K562 (cell line): ENCODE measurements around the gene EEF2K. TPM values are rescaled to one million over a fixed set of nuclear protein-coding genes. Genes with fewer than 3 reads are reported as not detected.

Experiments
- CBX2 ChIP-seq: fragments of 200-600 bp; sonication (generic); IDR thresholded peaks from one replicate; pipeline ENCODE4 v1.6.1; 2012; ENCODE audit warnings: mild to moderate bottlenecking, low read length, inconsistent platforms; ENCODE audit not compliant: insufficient read depth, poor library complexity, severe bottlenecking
- CCAR2 ChIP-seq: fragments of 200-400 bp; formaldehyde crosslinking; IDR thresholded peaks from 2 replicates; pipeline ENCODE4 v1.6.1; 2017; ENCODE audit warnings: mild to moderate bottlenecking, low read depth, low read length
- CEBPG ChIP-seq, 3 experiments: fragments of 200-800 bp in 1 of 3; sonication (Bioruptor generic) in 1 of 3; sonication (generic) in 1 of 3; formaldehyde crosslinking in 1 of 3; IDR thresholded peaks in 2 of 3; conservative IDR thresholded peaks in 1 of 3; 2 replicates each; pipeline versions ENCODE4 v1.6.1 to v1.8.0; 2016 to 2022; ENCODE audit warnings: missing compliant biosample characterization in 2 of 3, missing genetic modification characterization in 2 of 3, mild to moderate bottlenecking in 1 of 3, missing genetic modification reagents in 1 of 3
- CHD4 ChIP-seq: fragments of 200-600 bp; sonication (generic); IDR thresholded peaks from 3 replicates; pipeline ENCODE4 v1.6.1; 2012; ENCODE audit warnings: low read depth, mild to moderate bottlenecking, mixed read lengths, low read length, inconsistent platforms; ENCODE audit not compliant: insufficient read depth, insufficient replicate concordance, poor library complexity, severe bottlenecking
- GMEB1 ChIP-seq: fragments of 250-450 bp; sonication (Bioruptor Pico); IDR thresholded peaks from 2 replicates; pipeline ENCODE4 v1.4.0; 2020; ENCODE audit warnings: mild to moderate bottlenecking
- HIVEP1 ChIP-seq: fragments of 250-450 bp; sonication (Bioruptor Pico); IDR thresholded peaks from 2 replicates; pipeline ENCODE4 v1.4.0; 2020; ENCODE audit warnings: mild to moderate bottlenecking
- MED1 ChIP-seq: sonication (generic); formaldehyde crosslinking; IDR thresholded peaks from 2 replicates; pipeline ENCODE4 v1.8.1; 2023; ENCODE audit warnings: missing genetic modification reagents, borderline replicate concordance
- NCOA6 ChIP-seq: fragments of 450-650 bp; IDR thresholded peaks from 2 replicates; pipeline ENCODE4 v1.6.1; 2017; ENCODE audit warnings: mild to moderate bottlenecking
- RBM34 ChIP-seq: fragments of 200-400 bp; formaldehyde crosslinking; IDR thresholded peaks from 2 replicates; pipeline ENCODE4 v1.6.1; 2018; ENCODE audit warnings: low read length, borderline replicate concordance; ENCODE audit not compliant: insufficient read depth
- SP1 ChIP-seq: sonication (generic); formaldehyde crosslinking; IDR thresholded peaks from 2 replicates; pipeline ENCODE4 v1.8.1; 2022; ENCODE audit warnings: mild to moderate bottlenecking, missing genetic modification reagents
- SPI1 ChIP-seq: IDR thresholded peaks from 2 replicates; pipeline ENCODE4 v1.6.1; 2011; ENCODE audit warnings: low read depth, low read length, control low read depth, borderline replicate concordance
- TCF3 ChIP-seq: sonication (generic); formaldehyde crosslinking; IDR thresholded peaks from 2 replicates; pipeline ENCODE4 v1.4.0; 2020; ENCODE audit warnings: mild to moderate bottlenecking, missing genetic modification reagents
- TFE3 ChIP-seq: fragments of 450-650 bp; formaldehyde crosslinking; IDR thresholded peaks from 2 replicates; pipeline ENCODE4 v1.4.0; 2020; ENCODE audit warnings: mild to moderate bottlenecking, mixed read lengths
- TGIF2 ChIP-seq: sonication (generic); formaldehyde crosslinking; IDR thresholded peaks from 2 replicates; pipeline ENCODE4 v1.8.1; 2022; ENCODE audit warnings: mild to moderate bottlenecking, missing genetic modification reagents, moderate library complexity
- THAP7 ChIP-seq: fragments of 250-450 bp; sonication (Bioruptor Pico); IDR thresholded peaks from 2 replicates; pipeline ENCODE4 v1.5.0; 2021
- TRIM25 ChIP-seq: fragments of 450-650 bp; IDR thresholded peaks from 2 replicates; pipeline ENCODE4 v1.7.0; 2016; ENCODE audit warnings: borderline replicate concordance
- ZC3H11A ChIP-seq: IDR thresholded peaks from 2 replicates; pipeline ENCODE4 v1.6.1; 2012; ENCODE audit warnings: low read depth, low read length, improper control_type of control experiment
- ZNF146 ChIP-seq: IDR thresholded peaks from one replicate; pipeline ENCODE4 v1.6.1; 2018; ENCODE audit warnings: missing compliant biosample characterization; ENCODE audit not compliant: unreplicated experiment
- ZNF41 ChIP-seq: fragments of 250-450 bp; sonication (Bioruptor Pico); conservative IDR thresholded peaks from 2 replicates; pipeline ENCODE4 v1.4.0; 2020; ENCODE audit warnings: mild to moderate bottlenecking
- polyA plus RNA-seq, 8 experiments: library from polyadenylated mRNA; depleted of rRNA in 4 of 8; stranded (reverse) in 5 of 8; unstranded in 3 of 8; fragments of >200 nt; fragmentation: Nextera tagmentation in 2 of 8; fragmentation: Illumina TruSeq in 1 of 8; extraction: Ambion mirVana in 2 of 8; extraction: Trizol in 1 of 8; gene quantifications; 2 replicates each; pipeline versions ENCODE4 v1.2.1 to v1.2.3, GENCODE V29; 2011 to 2014; ENCODE audit warnings: inconsistent platforms in 1 of 8, missing spikeins in 1 of 8
- total RNA-seq, 7 experiments: library from RNA; depleted of rRNA in 6 of 7; stranded (reverse); fragments of >200 nt in 6 of 7; fragmentation: Illumina TruSeq in 2 of 7; extraction: Trizol in 2 of 7; gene quantifications; 2 replicates each; pipeline versions ENCODE4 v1.2.1 to v1.2.3, GENCODE V29; 2011 to 2021; ENCODE audit warnings: low replicate concordance in 1 of 7

Gene EEF2K
- total and polyA plus RNA-seq, 9 of the 15 experiments (the other 6 are each of a cell fraction or from before 2014, with no cell fraction given): 3.0 to 35.2 (median 12.2) TPM

DNA sequence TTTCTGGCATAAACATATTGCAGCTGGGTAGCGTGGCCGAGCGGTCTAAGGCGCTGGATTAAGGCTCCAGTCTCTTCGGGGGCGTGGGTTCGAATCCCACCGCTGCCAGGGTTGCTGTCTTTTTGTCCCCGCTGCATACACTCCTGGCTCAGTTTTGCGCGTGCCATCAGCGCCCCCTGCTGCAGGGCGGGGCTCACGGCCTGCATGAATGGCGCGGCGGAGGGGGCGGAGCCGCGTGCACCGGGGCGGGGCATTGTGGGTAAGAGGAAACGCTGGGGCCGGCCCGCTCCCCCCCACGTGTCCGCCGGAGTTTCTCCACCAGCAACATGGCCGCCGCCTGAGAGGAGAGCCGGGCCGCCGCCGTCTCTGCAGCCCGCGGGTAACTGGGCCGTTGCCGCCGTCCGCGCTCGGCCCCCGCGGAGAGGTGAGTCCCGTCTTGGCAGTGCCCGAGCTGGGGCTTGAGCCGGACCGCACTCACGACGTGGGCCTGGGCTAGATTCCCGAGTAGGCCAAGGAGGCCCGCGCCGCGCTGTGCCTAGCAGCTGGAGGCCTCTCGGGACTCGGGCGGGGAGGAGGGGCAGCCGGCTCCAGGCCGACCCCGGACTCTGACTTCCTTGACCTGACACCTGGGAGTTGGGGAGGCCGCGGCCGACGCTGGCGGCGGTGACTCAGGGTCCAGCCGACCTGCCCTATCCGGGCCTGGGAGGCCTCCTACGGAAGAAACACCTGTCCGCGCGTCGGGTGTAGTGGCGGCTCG, 91.2 kb downstream of the EEF2K start, which contains the start of gene POLR3E (continued):
- TF ChIP-seq RBM34: 0 out of 2 replicates have a peak, but pooled peaks have one; percentile 25
- no peak for TF ChIP-seq CHD4
- peak; percentile 61 for TF ChIP-seq TCF3 (CRISPR knock-in tag)
- peak; percentile 99 for TF ChIP-seq SP1 (CRISPR knock-in tag)
- TF ChIP-seq SPI1: no peak
- no peak for TF ChIP-seq HIVEP1 (CRISPR knock-in tag)
- no peak for TF ChIP-seq CBX2
- no peak for TF ChIP-seq TFE3 (CRISPR knock-in tag)
- TF ChIP-seq CEBPG (CRISPR knock-in tag; IDR thresholded peaks at IDR 0.05): no peak; the same call in 1 of the 2 replicates
- TF ChIP-seq CEBPG (tag; conservative IDR thresholded peaks at IDR 0.05 in 1 of 2, IDR thresholded peaks at IDR 0.05 in 1 of 2): peak in 1 of 2 experiments; percentile 60; a peak in 2 of 4 replicates
- peak; percentile 95 for TF ChIP-seq TGIF2
- TF ChIP-seq ZC3H11A: no peak
- no peak for TF ChIP-seq NCOA6
- no peak for TF ChIP-seq ZNF146
- TF ChIP-seq TRIM25: no peak
- TF ChIP-seq GMEB1 (CRISPR knock-in tag): peak; percentile 46
- TF ChIP-seq THAP7 (CRISPR knock-in tag): no peak
- no peak for TF ChIP-seq MED1 (CRISPR knock-in tag)
- no peak; the same call in 1 of the 2 replicates for TF ChIP-seq ZNF41
- no peak for TF ChIP-seq CCAR2
